ENCODE results near the gene DDX47.

The DDX47 gene

GRCh38 chr12:12823300-12823699 is 10.2 kb downstream of the DDX47 start:
- peaks cover 19% of the 10 kb centered on the region for H3K4me1 ChIP-seq (ENCODE audit: low read length)
- H3K79me2 ChIP-seq (ENCODE audit: low read length), result peaks cover 30% of the 10 kb centered on the region
- no peak overlapping the region for H3K4me3 ChIP-seq (ENCODE audit: low read length)
- TF ChIP-seq CTCF (IDR thresholded peaks at IDR 0.05; ENCODE audit: low read depth, low read length) (no peak), EZH2phosphoT487 (IDR thresholded peaks at IDR 0.05; ENCODE audit: low read depth) (no peak)
- H2AFZ ChIP-seq (ENCODE audit: low read depth, low read length), result no peak overlapping the region
- no peak overlapping the region for H3K9ac ChIP-seq (ENCODE audit: low read length)
- H3K27me3 ChIP-seq (ENCODE audit: low read depth, low read length), result no peaks in the 10 kb centered on the region
- no peak overlapping the region for H3K4me2 ChIP-seq (ENCODE audit: low read length)
- no peak overlapping the region for H3K27ac ChIP-seq (ENCODE audit: low read length)
- H3K9me3 ChIP-seq (ENCODE audit: insufficient read depth, low read length), result no peaks in the 10 kb centered on the region
- H4K20me1 ChIP-seq (ENCODE audit: insufficient read depth, low read length), result peaks cover 17% of the 10 kb centered on the region
- H3K36me3 ChIP-seq (replicated peaks; ENCODE audit: low read depth, low read length), result peaks cover 72% of the 10 kb centered on the region

GRCh38 chr12:12823811-12824210 is 10.7 kb downstream of the DDX47 start:
- Histone ChIP-seq H3K4me2 (ENCODE audit: low read length) (no peak overlapping the region), H2AFZ (ENCODE audit: low read depth, low read length) (no peak overlapping the region), H3K79me2 (ENCODE audit: low read length) (peaks cover 25% of the 10 kb centered on the region), H3K4me1 (ENCODE audit: low read length) (peaks cover 19% of the 10 kb centered on the region), H3K27ac (ENCODE audit: low read length) (no peak overlapping the region), H3K9ac (ENCODE audit: low read length) (no peak overlapping the region), H3K9me3 (ENCODE audit: insufficient read depth, low read length) (no peaks in the 10 kb centered on the region), H3K4me3 (ENCODE audit: low read length) (no peak overlapping the region), H4K20me1 (ENCODE audit: insufficient read depth, low read length) (peaks cover 12% of the 10 kb centered on the region), H3K27me3 (ENCODE audit: low read depth, low read length) (no peaks in the 10 kb centered on the region), H3K36me3 (replicated peaks; ENCODE audit: low read depth, low read length) (peaks cover 77% of the 10 kb centered on the region)
- no peak for TF ChIP-seq EZH2phosphoT487 (IDR thresholded peaks at IDR 0.05; ENCODE audit: low read depth)

GRCh38 chr12:12835378-12836146 is 22.4 kb downstream of the DDX47 start:
- H3K9me3 ChIP-seq (ENCODE audit: insufficient read depth, low read length), result peaks cover 4% of the 10 kb centered on the region; the same call in 1 of the 2 replicates
- no peak overlapping the region; the same call in 1 of the 2 replicates for H3K27ac ChIP-seq (ENCODE audit: low read length)
- no peak overlapping the region for H3K4me3 ChIP-seq (ENCODE audit: low read length)
- H2AFZ ChIP-seq (ENCODE audit: low read depth, low read length), result no peak overlapping the region
- H3K4me2 ChIP-seq (ENCODE audit: low read length), result no peak overlapping the region
- TF ChIP-seq EZH2phosphoT487 (IDR thresholded peaks at IDR 0.05; ENCODE audit: low read depth) (no peak), CTCF (IDR thresholded peaks at IDR 0.05; ENCODE audit: low read depth, low read length) (no peak)
- peaks cover 61% of the 10 kb centered on the region for H3K36me3 ChIP-seq (replicated peaks; ENCODE audit: low read depth, low read length)
- H3K9ac ChIP-seq (ENCODE audit: low read length), result no peak overlapping the region
- peaks cover 4% of the 10 kb centered on the region; the same call in 1 of the 2 replicates for H4K20me1 ChIP-seq (ENCODE audit: insufficient read depth, low read length)
- no peaks in the 10 kb centered on the region for H3K79me2 ChIP-seq (ENCODE audit: low read length)
- no peaks in the 10 kb centered on the region for H3K27me3 ChIP-seq (ENCODE audit: low read depth, low read length)
- peaks cover 13% of the 10 kb centered on the region for H3K4me1 ChIP-seq (ENCODE audit: low read length)

- Histone ChIP-seq H3K4me1 (ENCODE audit: low read length) (peaks cover 13% of the 10 kb centered on the region), H3K27ac (ENCODE audit: low read length) (no peak overlapping the region), H3K36me3 (replicated peaks; ENCODE audit: low read depth, low read length) (peaks cover 57% of the 10 kb centered on the region), H3K4me3 (ENCODE audit: low read length) (no peak overlapping the region), H3K4me2 (ENCODE audit: low read length) (no peak overlapping the region), H3K79me2 (ENCODE audit: low read length) (no peaks in the 10 kb centered on the region), H3K9me3 (ENCODE audit: insufficient read depth, low read length) (peaks cover 4% of the 10 kb centered on the region; the same call in 1 of the 2 replicates), H2AFZ (ENCODE audit: low read depth, low read length) (no peak overlapping the region), H4K20me1 (ENCODE audit: insufficient read depth, low read length) (peaks cover 4% of the 10 kb centered on the region; the same call in 1 of the 2 replicates), H3K27me3 (ENCODE audit: low read depth, low read length) (no peaks in the 10 kb centered on the region), H3K9ac (ENCODE audit: low read length) (no peak overlapping the region)
- TF ChIP-seq CTCF (IDR thresholded peaks at IDR 0.05; ENCODE audit: low read depth, low read length) (no peak), EZH2phosphoT487 (IDR thresholded peaks at IDR 0.05; ENCODE audit: low read depth) (no peak)
Observed at GRCh38 chr12:12836571-12836970, 23.4 kb downstream of the DDX47 start.

All from OCI-LY3 (cell line).